ENCODE results near the gene ZNF547. TPM values are rescaled to one million over a fixed set of nuclear protein-coding genes. Genes with fewer than 3 reads are reported as not detected.

Gene ZNF547
- total RNA-seq, 1 donor from 2014 or later, result 2.4 TPM

DNA sequence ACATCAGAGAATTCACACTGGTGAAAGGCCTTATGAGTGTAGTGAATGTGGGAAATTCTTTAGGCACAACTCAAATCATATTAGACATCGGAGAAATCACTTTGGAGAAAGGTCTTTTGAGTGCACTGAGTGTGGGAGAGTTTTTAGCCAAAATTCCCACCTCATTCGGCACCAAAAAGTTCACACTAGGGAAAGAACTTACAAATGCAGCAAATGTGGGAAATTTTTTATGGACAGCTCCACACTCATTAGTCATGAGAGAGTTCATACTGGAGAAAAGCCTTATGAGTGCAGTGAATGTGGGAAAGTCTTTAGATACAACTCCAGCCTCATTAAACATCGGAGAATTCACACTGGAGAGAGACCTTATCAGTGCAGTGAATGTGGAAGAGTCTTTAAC is 57.7 kb downstream of the ZNF547 start:
- no peak for ATAC-seq
- no peak for DNase-seq (ENCODE audit: missing footprints)

More for the DNA sequence above, 57.7 kb downstream of the ZNF547 start:
- intact Hi-C loops (cut with DNase I), result no loop called here

Other genes with a start within 250 kb of the ZNF547 start
- gene USP29, start 243.6 kb upstream of the ZNF547 start, total RNA-seq, result not detected
- not detected for gene ZIM3, start 218.3 kb upstream of the ZNF547 start, total RNA-seq
- not detected for gene DUXA, start 196.1 kb upstream of the ZNF547 start, total RNA-seq
- 16.5 TPM for gene ZNF264, start 172.1 kb upstream of the ZNF547 start, total RNA-seq
- 1.2 TPM for gene AURKC, start 132.5 kb upstream of the ZNF547 start, total RNA-seq
- 9.7 TPM for gene ZNF805, start 122.9 kb upstream of the ZNF547 start, total RNA-seq
- 27.3 TPM for gene ZNF460, start 83.1 kb upstream of the ZNF547 start, total RNA-seq
- 5.3 TPM for gene ZNF543, start 43.1 kb upstream of the ZNF547 start, total RNA-seq
- 7.8 TPM for gene ZNF304, start 12.3 kb upstream of the ZNF547 start, total RNA-seq
- gene TRAPPC2B, start within 50 bp of the ZNF547 start, total RNA-seq, result 9.7 TPM
- gene ZNF548, start 26.3 kb downstream of the ZNF547 start, total RNA-seq, result 14.7 TPM
- gene ZNF17, start 47.6 kb downstream of the ZNF547 start, total RNA-seq, result 9.4 TPM
- 3.2 TPM for gene ZNF749, start 71.8 kb downstream of the ZNF547 start, total RNA-seq
- gene VN1R1, start 93.6 kb downstream of the ZNF547 start, total RNA-seq, result 3.3 TPM
- 18.3 TPM for gene ZNF772, start 114.0 kb downstream of the ZNF547 start, total RNA-seq
- 6.8 TPM for gene ZNF419, start 124.2 kb downstream of the ZNF547 start, total RNA-seq
- 5.0 TPM for gene ZNF773, start 136.4 kb downstream of the ZNF547 start, total RNA-seq
- 3.6 TPM for gene ZNF549, start 163.8 kb downstream of the ZNF547 start, total RNA-seq
- gene ZNF550, start 196.3 kb downstream of the ZNF547 start, total RNA-seq, result 9.5 TPM
- 4.3 TPM for gene ZNF416, start 215.4 kb downstream of the ZNF547 start, total RNA-seq
- gene ZIK1, start 220.6 kb downstream of the ZNF547 start, total RNA-seq, result 3.3 TPM
- 3.8 TPM for gene ZNF530, start 236.3 kb downstream of the ZNF547 start, total RNA-seq